ENCODE measurements around the gene KCTD16. TPM values are rescaled to one million over a fixed set of nuclear protein-coding genes. Genes with fewer than 3 reads are reported as not detected.

KCTD16 gene
- total RNA-seq, 2 donors from 2014 or later = 0.14 to 0.62 TPM

GRCh38 chr5:144265643-144266247 lies 95.1 kb downstream of the KCTD16 start:
- no peak overlapping the region for H3K27ac ChIP-seq
- WGBS = 76% methylated on average over 3 of the region's 3 CpGs

GRCh38 chr5:144267961-144268513 lies 97.4 kb downstream of the KCTD16 start:
- Histone ChIP-seq H3K9me3 (no peaks in the 10 kb centered on the region), H3K27me3 (replicated peaks; ENCODE audit: insufficient read depth) (no peaks in the 10 kb centered on the region), H3K36me3 (no peaks in the 10 kb centered on the region), H3K4me3 (no peak overlapping the region), H3K4me1 (replicated peaks) (no peaks in the 10 kb centered on the region), H3K27ac (no peak overlapping the region)
- DNase-seq (ENCODE audit: low spot score) = no peak
- intact Hi-C loops (cut with DNase I) = no loop called here
- 62% methylated on average over 4 of the region's 4 CpGs for WGBS
- TF ChIP-seq POLR2A (IDR thresholded peaks at IDR 0.05) (no peak), POLR2AphosphoS5 (IDR thresholded peaks at IDR 0.05) (no peak)
- TF ChIP-seq, protein P1, sequence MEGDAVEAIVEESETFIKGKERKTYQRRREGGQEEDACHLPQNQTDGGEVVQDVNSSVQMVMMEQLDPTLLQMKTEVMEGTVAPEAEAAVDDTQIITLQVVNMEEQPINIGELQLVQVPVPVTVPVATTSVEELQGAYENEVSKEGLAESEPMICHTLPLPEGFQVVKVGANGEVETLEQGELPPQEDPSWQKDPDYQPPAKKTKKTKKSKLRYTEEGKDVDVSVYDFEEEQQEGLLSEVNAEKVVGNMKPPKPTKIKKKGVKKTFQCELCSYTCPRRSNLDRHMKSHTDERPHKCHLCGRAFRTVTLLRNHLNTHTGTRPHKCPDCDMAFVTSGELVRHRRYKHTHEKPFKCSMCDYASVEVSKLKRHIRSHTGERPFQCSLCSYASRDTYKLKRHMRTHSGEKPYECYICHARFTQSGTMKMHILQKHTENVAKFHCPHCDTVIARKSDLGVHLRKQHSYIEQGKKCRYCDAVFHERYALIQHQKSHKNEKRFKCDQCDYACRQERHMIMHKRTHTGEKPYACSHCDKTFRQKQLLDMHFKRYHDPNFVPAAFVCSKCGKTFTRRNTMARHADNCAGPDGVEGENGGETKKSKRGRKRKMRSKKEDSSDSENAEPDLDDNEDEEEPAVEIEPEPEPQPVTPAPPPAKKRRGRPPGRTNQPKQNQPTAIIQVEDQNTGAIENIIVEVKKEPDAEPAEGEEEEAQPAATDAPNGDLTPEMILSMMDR (IDR thresholded peaks at IDR 0.05) = no peak

More at GRCh38 chr5:144265643-144266247, 95.1 kb downstream of the KCTD16 start:
- no peaks in the 10 kb centered on the region for H3K4me1 ChIP-seq (replicated peaks)
- no peak for TF ChIP-seq POLR2A (IDR thresholded peaks at IDR 0.05)
- TF ChIP-seq POLR2AphosphoS5 (IDR thresholded peaks at IDR 0.05) = no peak
- TF ChIP-seq, protein P1 (IDR thresholded peaks at IDR 0.05) = no peak
- intact Hi-C loops (cut with DNase I) = no loop called here
- H3K36me3 ChIP-seq = no peaks in the 10 kb centered on the region
- DNase-seq (ENCODE audit: low spot score) = no peak
- H3K9me3 ChIP-seq = no peaks in the 10 kb centered on the region
- no peaks in the 10 kb centered on the region for H3K27me3 ChIP-seq (replicated peaks; ENCODE audit: insufficient read depth)
- no peak overlapping the region for H3K4me3 ChIP-seq

- no peaks in the 10 kb centered on the region for H3K9me3 ChIP-seq
- H3K27me3 ChIP-seq (replicated peaks; ENCODE audit: insufficient read depth) = no peaks in the 10 kb centered on the region
- DNase-seq (ENCODE audit: low spot score) = no peak
- H3K36me3 ChIP-seq = no peaks in the 10 kb centered on the region
- intact Hi-C loops (cut with DNase I) = no loop called here
- 88% methylated on average over 2 of the region's 2 CpGs for WGBS
- TF ChIP-seq POLR2A (IDR thresholded peaks at IDR 0.05) = no peak
- TF ChIP-seq, protein P1 (IDR thresholded peaks at IDR 0.05) = no peak
- TF ChIP-seq POLR2AphosphoS5 (IDR thresholded peaks at IDR 0.05) = no peak
- no peak overlapping the region for H3K27ac ChIP-seq
- no peak overlapping the region for H3K4me3 ChIP-seq
- H3K4me1 ChIP-seq (replicated peaks) = no peaks in the 10 kb centered on the region
These were observed 102.8 kb downstream of the KCTD16 start for GRCh38 chr5:144273232-144274027.

- Histone ChIP-seq H3K27ac (no peak overlapping the region), H3K9me3 (no peaks in the 10 kb centered on the region), H3K4me1 (replicated peaks) (no peaks in the 10 kb centered on the region), H3K4me3 (no peak overlapping the region), H3K36me3 (no peaks in the 10 kb centered on the region), H3K27me3 (replicated peaks; ENCODE audit: insufficient read depth) (no peaks in the 10 kb centered on the region)
- no peak for DNase-seq (ENCODE audit: low spot score)
- intact Hi-C loops (cut with DNase I) = no loop called here
- TF ChIP-seq POLR2A (IDR thresholded peaks at IDR 0.05) = no peak
- TF ChIP-seq, protein P1 (IDR thresholded peaks at IDR 0.05) = no peak
- TF ChIP-seq POLR2AphosphoS5 (IDR thresholded peaks at IDR 0.05) = no peak
- WGBS = 68% methylated on average over 5 of the region's 5 CpGs
These were observed 104.7 kb downstream of the KCTD16 start for GRCh38 chr5:144275329-144275728.

All from prostate gland (tissue), 2 donors.